Measurements from ENCODE around the gene JUN. TPM values are rescaled to one million over a fixed set of nuclear protein-coding genes. Genes with fewer than 3 reads are reported as not detected.

JUN gene
- total RNA-seq, 1 experiment from 2014 or later = 14.2 TPM

GRCh38 chr1:58749646-58750045 is 34.2 kb downstream of the JUN start:
- H2AFZ ChIP-seq (ENCODE audit: low read length) = no peak overlapping the region
- H3K23me2 ChIP-seq (ENCODE audit: insufficient read length, low read depth, low read length, poor library complexity, severe bottlenecking) = no peaks in the 10 kb centered on the region
- Mint-ChIP-seq H3K9me3 (no peaks in the 10 kb centered on the region), H3K4me3 (no peak overlapping the region; a peak in 1 of 5 replicates), H3K36me3 (ENCODE audit: insufficient read depth in 1 of 3, low read depth in 3 of 3) (no peaks in the 10 kb centered on the region), H3K27ac (no peak overlapping the region), H3K4me1 (peaks cover 9 to 12% of the 10 kb centered on the region in 2 experiments), H3K27me3 (ENCODE audit: low read depth) (no peaks in the 10 kb centered on the region)
- no peak overlapping the region for H4K8ac ChIP-seq (replicated peaks; ENCODE audit: insufficient read length, low read depth, low read length)
- no peak overlapping the region for H3K4ac ChIP-seq (ENCODE audit: low read depth, low read length)
- H3K27ac ChIP-seq (ENCODE audit: insufficient read length, low read depth, low read length) = no peak overlapping the region
- H3K4me1 ChIP-seq (ENCODE audit: insufficient read depth, low read length) = no peaks in the 10 kb centered on the region; the same call in 1 of the 2 replicates
- no peaks in the 10 kb centered on the region for H3K79me1 ChIP-seq (ENCODE audit: insufficient read depth, low read depth, low read length, poor library complexity, severe bottlenecking)
- WGBS (ENCODE audit: extremely low coverage, insufficient read length, low lambda C conversion rate) = no CpG with 5 or more reads among the region's 1 CpG
- H3T11ph ChIP-seq (ENCODE audit: low read length) = no peak overlapping the region
- no peaks in the 10 kb centered on the region for H3K27me3 ChIP-seq (ENCODE audit: insufficient read depth, low read length)
- no peak overlapping the region for H3K14ac ChIP-seq (ENCODE audit: insufficient read depth, low read length)
- H2BK12ac ChIP-seq (ENCODE audit: insufficient read length, low read depth, low read length) = no peak overlapping the region
- H2BK15ac ChIP-seq (ENCODE audit: low read depth, low read length) = no peak overlapping the region
- H3K56ac ChIP-seq (ENCODE audit: insufficient read length, low read depth, low read length) = no peak overlapping the region
- H4K91ac ChIP-seq (ENCODE audit: insufficient read length, low read depth, low read length) = no peak overlapping the region
- H3K18ac ChIP-seq (ENCODE audit: insufficient read length, low read depth, low read length) = no peak overlapping the region
- H3K9me3 ChIP-seq (ENCODE audit: control insufficient read depth, low read depth, low read length) = no peaks in the 10 kb centered on the region
- no peaks in the 10 kb centered on the region for H4K20me1 ChIP-seq (ENCODE audit: control insufficient read depth, insufficient read depth, insufficient read length)
- H2BK120ac ChIP-seq (ENCODE audit: low read depth, low read length, poor library complexity, severe bottlenecking) = no peak overlapping the region
- DNase-seq = no peak
- no peak overlapping the region for H2BK5ac ChIP-seq (ENCODE audit: insufficient read length, low read length)
- no peak for TF ChIP-seq CTCF (conservative IDR thresholded peaks at IDR 0.05)
- no peak overlapping the region for H2AK5ac ChIP-seq (ENCODE audit: insufficient read length, low read length)
- no peak overlapping the region for H2BK20ac ChIP-seq (ENCODE audit: low read depth, low read length, poor library complexity, severe bottlenecking)
- no peak overlapping the region for H3K4me2 ChIP-seq (ENCODE audit: insufficient read depth, insufficient read length, low read length)
- no peak overlapping the region for H3K9ac ChIP-seq (ENCODE audit: extremely low read depth, insufficient read length, low read length)
- H3K79me2 ChIP-seq (ENCODE audit: insufficient read depth, low read length) = no peaks in the 10 kb centered on the region
- H3K23ac ChIP-seq (ENCODE audit: insufficient read length, low read depth, low read length) = no peak overlapping the region
- H4K5ac ChIP-seq (ENCODE audit: insufficient read length, low read depth, low read length) = no peak overlapping the region

All from H9 (cell line).